ENCODE data around the gene RASL10B. TPM values are rescaled to one million over a fixed set of nuclear protein-coding genes. Genes with fewer than 3 reads are reported as not detected.

Gene RASL10B
- total RNA-seq, 1 donor from 2014 or later: 3.3 TPM

DNA sequence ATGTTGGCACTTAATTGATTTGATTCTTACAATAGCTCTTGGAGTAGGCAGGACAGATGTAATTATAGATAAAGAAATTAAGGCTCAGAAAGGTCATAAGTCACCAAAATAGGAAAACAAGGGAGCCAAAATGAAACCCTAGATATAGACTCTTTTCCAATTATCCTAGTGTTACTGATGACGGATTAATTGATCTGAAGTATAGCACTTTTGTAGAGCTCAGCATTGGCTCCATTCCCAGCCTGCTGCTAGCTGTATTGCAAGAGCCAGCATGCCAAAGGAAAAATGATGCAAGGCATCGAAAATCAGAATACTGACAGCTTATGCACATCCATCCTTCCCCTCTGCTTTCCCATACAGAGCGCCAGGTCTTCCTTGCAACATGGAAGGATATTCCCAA lies 21.6 kb upstream of the RASL10B start:
- no peak overlapping the region for H3K4me3 Mint-ChIP-seq (ENCODE audit: unreplicated experiment)
- H3K27me3 Mint-ChIP-seq (ENCODE audit: unreplicated experiment): no peaks in the 10 kb centered on the region
- no peaks in the 10 kb centered on the region for H3K9me3 Mint-ChIP-seq (ENCODE audit: unreplicated experiment)
- DNase-seq: no peak
- H3K4me1 Mint-ChIP-seq (ENCODE audit: low read depth, unreplicated experiment): peaks cover 2% of the 10 kb centered on the region
- no peak for TF ChIP-seq CTCF (IDR thresholded peaks at IDR 0.05; ENCODE audit: partially characterized antibody, unreplicated experiment)
- H3K27ac Mint-ChIP-seq (ENCODE audit: unreplicated experiment): no peak overlapping the region
- H3K36me3 Mint-ChIP-seq (ENCODE audit: unreplicated experiment): no peaks in the 10 kb centered on the region

DNA sequence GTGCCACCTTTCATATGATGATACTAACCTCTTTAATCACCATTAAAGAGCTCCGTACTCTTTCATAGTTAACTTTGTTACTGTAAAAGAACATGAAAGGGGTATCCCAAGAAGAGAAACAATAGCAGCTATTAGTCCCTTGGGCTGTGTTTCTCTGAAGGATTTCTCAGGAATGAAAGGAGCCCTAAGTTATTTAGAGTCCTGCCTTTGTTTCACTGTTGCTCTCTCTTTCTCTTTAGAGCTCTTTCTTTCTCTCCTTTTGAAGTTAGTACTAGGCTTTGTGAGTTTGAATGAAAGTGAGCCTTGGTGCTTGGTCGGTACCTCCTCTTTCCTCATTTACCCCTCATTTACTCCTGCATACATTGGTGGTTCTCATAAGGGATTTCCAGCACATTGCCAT lies 20.5 kb upstream of the RASL10B start:
- no peak overlapping the region for H3K4me3 Mint-ChIP-seq (ENCODE audit: unreplicated experiment)
- no peaks in the 10 kb centered on the region for H3K36me3 Mint-ChIP-seq (ENCODE audit: unreplicated experiment)
- TF ChIP-seq CTCF (IDR thresholded peaks at IDR 0.05; ENCODE audit: partially characterized antibody, unreplicated experiment): no peak
- no peaks in the 10 kb centered on the region for H3K9me3 Mint-ChIP-seq (ENCODE audit: unreplicated experiment)
- no peak for DNase-seq
- no peak overlapping the region for H3K27ac Mint-ChIP-seq (ENCODE audit: unreplicated experiment)
- H3K27me3 Mint-ChIP-seq (ENCODE audit: unreplicated experiment): no peaks in the 10 kb centered on the region
- peaks cover 2% of the 10 kb centered on the region for H3K4me1 Mint-ChIP-seq (ENCODE audit: low read depth, unreplicated experiment)

DNA sequence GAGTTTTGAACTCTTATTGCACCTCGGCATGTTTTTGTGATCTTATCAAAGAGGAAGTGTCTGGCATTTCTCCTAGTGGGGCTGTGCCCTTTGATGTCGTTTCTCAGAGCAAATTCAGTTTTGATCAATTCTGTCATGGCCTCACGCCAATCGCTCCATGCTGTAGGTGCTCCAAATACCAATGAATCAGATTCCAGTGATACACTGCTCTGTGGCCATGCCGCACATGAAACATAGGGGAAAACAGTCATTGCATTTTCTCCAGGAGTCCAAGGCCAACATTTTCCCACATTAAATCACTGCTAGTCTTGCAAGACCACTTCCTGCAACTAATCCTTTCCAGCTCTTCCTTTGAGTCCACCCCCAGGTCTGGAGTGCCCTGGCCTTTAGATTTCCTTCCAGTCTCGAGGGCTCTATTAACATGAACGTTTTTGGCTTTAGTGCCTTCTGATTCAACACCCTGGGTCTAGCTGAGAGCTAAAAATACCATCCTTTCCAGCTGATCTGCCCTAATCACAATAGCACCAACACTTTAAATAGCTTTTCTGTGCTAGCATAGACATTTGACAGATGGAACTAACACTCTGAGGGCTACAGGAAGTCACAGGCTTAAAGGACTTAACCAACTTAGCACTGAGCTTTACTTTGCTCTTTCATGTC lies 18.2 kb upstream of the RASL10B start:
- Mint-ChIP-seq H3K36me3 (ENCODE audit: unreplicated experiment) (no peaks in the 10 kb centered on the region), H3K4me1 (ENCODE audit: low read depth, unreplicated experiment) (peaks cover 2% of the 10 kb centered on the region), H3K4me3 (ENCODE audit: unreplicated experiment) (no peak overlapping the region), H3K9me3 (ENCODE audit: unreplicated experiment) (no peaks in the 10 kb centered on the region), H3K27ac (ENCODE audit: unreplicated experiment) (no peak overlapping the region), H3K27me3 (ENCODE audit: unreplicated experiment) (no peaks in the 10 kb centered on the region)
- TF ChIP-seq CTCF (IDR thresholded peaks at IDR 0.05; ENCODE audit: partially characterized antibody, unreplicated experiment): no peak
- no peak for DNase-seq

DNA sequence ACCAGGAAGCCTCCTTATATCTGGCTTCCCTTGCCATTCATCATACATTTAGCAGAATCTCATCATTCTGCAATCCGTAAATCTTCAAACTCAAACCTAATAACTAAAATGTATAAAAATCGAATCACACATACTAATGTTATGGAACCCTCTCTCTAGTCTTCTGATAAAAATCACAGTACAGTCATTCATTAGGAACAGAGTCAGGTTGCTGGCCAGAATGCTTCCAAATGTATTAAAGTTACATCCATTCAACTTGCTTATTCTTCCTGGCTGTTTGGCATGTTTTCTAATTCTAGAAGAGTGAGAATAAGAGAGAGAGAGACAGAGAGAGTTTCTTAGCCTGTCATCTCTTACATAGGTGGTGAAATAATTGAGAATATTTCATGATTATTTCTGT lies 16.5 kb upstream of the RASL10B start:
- no peaks in the 10 kb centered on the region for H3K27me3 Mint-ChIP-seq (ENCODE audit: unreplicated experiment)
- H3K9me3 Mint-ChIP-seq (ENCODE audit: unreplicated experiment): no peaks in the 10 kb centered on the region
- H3K36me3 Mint-ChIP-seq (ENCODE audit: unreplicated experiment): no peaks in the 10 kb centered on the region
- no peak for DNase-seq
- no peak for TF ChIP-seq CTCF (IDR thresholded peaks at IDR 0.05; ENCODE audit: partially characterized antibody, unreplicated experiment)
- H3K4me1 Mint-ChIP-seq (ENCODE audit: low read depth, unreplicated experiment): peaks cover 2% of the 10 kb centered on the region
- no peak overlapping the region for H3K4me3 Mint-ChIP-seq (ENCODE audit: unreplicated experiment)
- no peak overlapping the region for H3K27ac Mint-ChIP-seq (ENCODE audit: unreplicated experiment)

- Mint-ChIP-seq H3K27ac (ENCODE audit: unreplicated experiment) (no peak overlapping the region), H3K27me3 (ENCODE audit: unreplicated experiment) (no peaks in the 10 kb centered on the region), H3K4me1 (ENCODE audit: low read depth, unreplicated experiment) (peaks cover 2% of the 10 kb centered on the region), H3K4me3 (ENCODE audit: unreplicated experiment) (no peak overlapping the region), H3K9me3 (ENCODE audit: unreplicated experiment) (no peaks in the 10 kb centered on the region), H3K36me3 (ENCODE audit: unreplicated experiment) (no peaks in the 10 kb centered on the region)
- DNase-seq: no peak
- TF ChIP-seq CTCF (IDR thresholded peaks at IDR 0.05; ENCODE audit: partially characterized antibody, unreplicated experiment): no peak
These were observed 16.0 kb upstream of the RASL10B start for GRCh38 chr17:35715416-35715815.
